HG02798 (cell line): Measurements from ENCODE around the gene PCDHGA1.

ENCODE experiments used
- ATAC-seq: cut with Tn5 transposase; IDR thresholded peaks from one replicate; pipeline ENCODE4 v1.9.1; 2021; ENCODE audit warnings: mild to moderate bottlenecking; ENCODE audit not compliant: unreplicated experiment, poor library complexity

PCDHGA1 gene

GRCh38 chr5:141510160-141510559 lies 179.8 kb downstream of the PCDHGA1 start:
- ATAC-seq = no peak

- ATAC-seq = peak; percentile 53
These were observed 180.7 kb downstream of the PCDHGA1 start for GRCh38 chr5:141510850-141511601.

DNA sequence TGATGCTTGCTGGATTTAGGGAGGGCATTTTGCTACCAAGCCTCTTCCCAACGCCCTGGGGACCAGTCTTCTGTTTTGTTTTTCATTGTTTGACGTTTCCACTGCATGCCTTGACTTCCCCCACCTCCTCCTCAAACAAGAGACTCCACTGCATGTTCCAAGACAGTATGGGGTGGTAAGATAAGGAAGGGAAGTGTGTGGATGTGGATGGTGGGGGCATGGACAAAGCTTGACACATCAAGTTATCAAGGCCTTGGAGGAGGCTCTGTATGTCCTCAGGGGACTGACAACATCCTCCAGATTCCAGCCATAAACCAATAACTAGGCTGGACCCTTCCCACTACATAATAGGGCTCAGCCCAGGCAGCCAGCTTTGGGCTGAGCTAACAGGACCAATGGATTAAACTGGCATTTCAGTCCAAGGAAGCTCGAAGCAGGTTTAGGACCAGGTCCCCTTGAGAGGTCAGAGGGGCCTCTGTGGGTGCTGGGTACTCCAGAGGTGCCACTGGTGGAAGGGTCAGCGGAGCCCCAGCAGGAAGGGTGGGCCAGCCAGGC lies 181.5 kb downstream of the PCDHGA1 start:
- no peak for ATAC-seq

DNA sequence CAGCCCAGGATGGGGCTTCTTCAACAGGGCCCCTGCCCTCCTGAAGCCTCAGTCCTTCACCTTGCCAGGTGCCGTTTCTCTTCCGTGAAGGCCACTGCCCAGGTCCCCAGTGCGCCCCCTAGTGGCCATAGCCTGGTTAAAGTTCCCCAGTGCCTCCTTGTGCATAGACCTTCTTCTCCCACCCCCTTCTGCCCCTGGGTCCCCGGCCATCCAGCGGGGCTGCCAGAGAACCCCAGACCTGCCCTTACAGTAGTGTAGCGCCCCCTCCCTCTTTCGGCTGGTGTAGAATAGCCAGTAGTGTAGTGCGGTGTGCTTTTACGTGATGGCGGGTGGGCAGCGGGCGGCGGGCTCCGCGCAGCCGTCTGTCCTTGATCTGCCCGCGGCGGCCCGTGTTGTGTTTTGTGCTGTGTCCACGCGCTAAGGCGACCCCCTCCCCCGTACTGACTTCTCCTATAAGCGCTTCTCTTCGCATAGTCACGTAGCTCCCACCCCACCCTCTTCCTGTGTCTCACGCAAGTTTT lies 182.1 kb downstream of the PCDHGA1 start:
- peak; percentile 15 for ATAC-seq

- ATAC-seq = no peak
These were observed 182.8 kb downstream of the PCDHGA1 start for GRCh38 chr5:141512911-141513626.

DNA sequence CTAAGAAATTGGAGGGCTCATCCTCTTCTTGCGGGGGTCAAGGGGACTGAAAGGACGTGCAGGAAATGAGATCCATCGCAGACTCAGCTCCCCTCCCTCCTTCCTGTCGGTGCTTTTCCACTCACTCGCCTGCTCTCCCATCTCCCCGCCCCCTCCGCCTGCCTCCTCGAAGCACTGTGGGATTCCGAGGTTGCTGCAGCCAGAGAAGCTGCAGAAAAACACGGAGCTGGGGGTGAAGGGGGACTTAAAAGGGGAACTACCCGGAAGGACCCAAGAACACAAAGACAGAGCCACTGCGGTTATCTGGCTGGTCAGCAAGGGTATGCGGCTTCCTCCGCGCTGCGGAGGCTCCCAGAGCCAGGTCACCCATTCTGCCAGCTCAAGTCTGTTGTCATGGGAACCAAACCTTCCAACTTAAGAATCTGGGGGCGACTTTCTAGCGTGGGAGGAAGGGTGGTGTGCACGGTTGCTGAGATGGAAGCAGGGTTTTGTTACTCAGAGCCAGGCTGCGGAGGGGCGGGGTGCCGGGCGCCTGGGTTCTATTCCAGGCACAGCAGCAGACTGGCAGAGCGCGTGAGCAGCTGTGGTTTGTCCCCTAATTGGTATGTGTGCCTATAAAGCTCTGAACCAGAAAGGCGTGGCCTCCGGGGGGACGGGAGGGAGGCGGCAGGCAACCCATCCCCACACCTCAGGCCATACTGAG lies 183.5 kb downstream of the PCDHGA1 start:
- peak; percentile 39 for ATAC-seq

GRCh38 chr5:141514330-141515133 lies 184.2 kb downstream of the PCDHGA1 start:
- peak; percentile 4 for ATAC-seq

DNA sequence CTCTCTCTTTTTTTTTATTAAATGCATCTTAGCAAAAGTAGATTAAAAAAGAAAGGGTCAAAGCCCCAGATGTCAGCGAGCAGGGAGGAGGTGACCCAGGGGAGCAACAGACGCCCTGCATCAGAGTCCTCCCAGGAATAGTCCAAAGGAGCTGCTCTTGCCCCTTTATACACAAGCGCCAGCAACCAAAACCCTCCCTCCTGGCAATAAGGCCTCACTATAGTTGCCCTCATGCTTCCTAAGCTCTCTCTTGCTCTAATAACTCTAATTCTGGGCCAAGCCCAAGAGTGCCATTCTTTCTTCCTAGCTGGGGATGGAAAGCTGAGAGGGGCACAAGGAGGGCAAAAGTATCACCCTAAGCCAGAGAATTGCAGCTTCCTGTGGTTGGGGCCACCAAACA lies 184.8 kb downstream of the PCDHGA1 start:
- no peak for ATAC-seq

DNA sequence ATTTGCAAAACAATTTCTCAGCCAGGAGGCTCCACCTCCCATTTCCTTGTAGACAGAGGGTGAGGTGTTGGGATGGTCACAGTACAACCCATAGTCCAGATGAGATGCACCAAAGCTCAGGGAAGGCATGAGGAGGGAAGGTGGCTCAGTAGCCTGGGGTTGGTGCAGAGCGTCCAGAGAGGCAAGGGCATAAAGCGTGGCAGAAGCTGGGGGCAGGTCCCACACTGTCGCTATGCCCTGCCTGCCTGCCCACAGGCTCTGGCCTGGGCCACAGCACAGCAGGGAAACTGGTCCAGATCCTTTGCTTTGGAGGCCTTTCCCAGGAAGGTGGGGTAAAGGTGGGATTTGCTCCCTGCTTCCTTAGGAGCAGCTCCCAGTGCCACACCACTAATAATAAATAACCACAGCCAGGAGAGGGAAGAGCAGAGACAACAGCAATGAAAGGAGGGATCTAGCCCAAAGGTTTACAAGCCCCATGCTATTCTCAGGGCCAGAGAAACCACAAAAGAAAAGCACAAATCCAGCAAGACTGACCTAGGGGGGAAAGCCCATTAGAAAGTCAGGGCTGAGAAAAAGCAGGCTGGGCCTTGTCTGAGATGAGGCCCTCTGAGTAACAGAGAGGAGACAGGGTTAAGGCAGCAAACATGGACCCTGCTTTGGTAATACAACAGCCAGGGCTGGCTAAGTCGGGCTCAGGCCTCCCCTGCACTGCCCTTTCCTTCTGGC lies 185.8 kb downstream of the PCDHGA1 start:
- no peak for ATAC-seq

DNA sequence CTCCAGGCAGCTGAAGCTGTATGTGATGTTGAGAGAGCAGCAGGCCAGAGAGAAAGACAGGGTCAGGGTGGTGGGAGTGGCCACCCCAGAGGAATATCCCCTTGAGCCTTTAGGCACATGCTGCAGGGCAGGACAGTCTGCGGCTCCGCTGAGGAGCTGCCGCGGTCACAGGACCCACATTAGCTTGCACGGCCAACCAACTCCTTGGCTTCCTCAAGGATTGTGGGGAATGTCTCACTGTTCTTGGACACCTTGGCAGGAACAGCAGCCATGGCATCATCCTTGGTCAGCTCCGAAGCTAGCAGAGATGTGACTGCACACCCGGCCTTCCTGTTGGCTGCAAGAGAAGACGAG lies 186.3 kb downstream of the PCDHGA1 start:
- no peak for ATAC-seq

DNA sequence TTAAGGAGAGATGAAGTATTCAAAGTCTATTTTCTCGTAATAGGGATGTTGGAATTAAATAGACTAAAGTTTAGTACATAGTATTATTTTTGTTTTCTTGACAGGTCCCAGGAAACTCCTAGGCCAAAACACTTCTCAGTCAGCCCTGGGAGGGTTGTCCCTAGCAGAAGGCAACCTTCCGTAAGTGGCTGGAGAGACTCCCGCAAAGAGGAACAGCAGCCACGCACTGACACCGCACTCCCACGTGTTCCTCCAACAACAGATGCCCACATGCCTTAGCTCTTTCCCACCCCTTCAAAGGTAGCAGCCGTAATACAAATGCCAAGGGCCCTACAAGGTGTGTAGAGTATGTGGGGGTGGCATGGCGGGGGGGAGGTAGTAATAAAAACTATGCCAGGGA lies 187.0 kb downstream of the PCDHGA1 start:
- no peak for ATAC-seq

- ATAC-seq = no peak
These were observed 187.7 kb downstream of the PCDHGA1 start for GRCh38 chr5:141517880-141518617.

DNA sequence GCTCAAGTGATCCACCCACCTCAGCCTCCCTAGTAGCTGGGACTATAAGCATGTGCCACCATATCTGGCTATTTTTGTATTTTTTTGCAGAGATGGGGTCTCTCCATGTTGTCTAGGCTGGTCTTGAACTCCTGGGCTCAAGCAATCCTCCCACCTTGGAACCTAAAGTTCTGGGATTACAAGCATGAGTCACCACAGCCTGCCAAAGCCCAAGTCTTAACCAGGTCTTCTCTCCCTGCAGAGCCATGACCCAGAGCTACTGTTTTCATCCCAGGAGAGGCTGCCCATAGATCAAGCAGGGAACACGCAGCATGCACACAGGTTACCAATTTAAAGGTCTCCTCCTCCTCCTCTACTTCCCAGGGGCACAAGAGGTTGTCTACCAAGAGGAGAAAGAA lies 188.3 kb downstream of the PCDHGA1 start:
- no peak for ATAC-seq

DNA sequence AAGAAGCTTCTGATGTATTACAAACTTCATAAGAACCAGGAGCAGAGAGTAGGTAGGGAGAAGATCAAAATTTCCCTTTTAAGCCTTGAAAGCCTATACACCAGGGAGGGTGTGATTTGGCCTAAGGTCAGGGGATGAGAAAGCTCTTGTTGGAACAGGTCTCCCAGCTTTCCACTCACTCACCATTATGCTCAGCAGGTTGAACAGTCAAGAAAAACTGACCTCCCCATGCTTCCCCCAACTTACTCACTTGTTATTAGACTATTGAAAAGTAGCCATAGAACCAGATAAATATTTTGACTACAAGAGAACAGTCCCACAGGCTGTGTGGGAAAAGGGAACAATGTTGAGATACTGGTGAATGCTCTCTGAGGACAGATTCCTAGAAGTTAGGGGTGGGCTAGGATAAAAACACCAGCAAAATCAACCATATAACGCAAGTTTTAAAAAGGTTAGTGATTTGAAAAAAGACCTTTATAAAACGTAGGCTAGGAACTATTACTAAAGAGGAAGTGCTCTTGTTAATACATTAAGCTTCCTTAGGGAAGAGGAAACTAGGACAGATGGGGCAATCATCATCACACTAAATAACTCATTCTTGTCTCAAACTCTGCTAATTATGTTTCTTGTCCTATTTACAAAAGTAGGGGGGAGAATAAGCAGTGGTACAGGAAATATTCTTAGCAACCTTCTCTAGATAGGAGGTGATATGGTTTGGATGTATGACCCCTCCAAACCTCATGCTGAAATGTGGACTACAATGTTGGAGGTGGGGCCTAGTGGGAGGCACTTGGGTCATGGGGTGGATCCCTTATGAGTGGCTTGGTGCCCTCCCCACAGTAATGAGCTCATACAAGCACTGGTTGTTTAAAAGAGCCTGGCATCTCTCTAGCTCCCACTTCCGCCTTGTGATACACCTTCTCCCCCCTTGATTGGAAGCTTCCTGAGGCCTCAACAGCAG lies 189.6 kb downstream of the PCDHGA1 start:
- ATAC-seq = no peak

GRCh38 chr5:141521244-141521781 lies 191.0 kb downstream of the PCDHGA1 start:
- ATAC-seq = no peak

- no peak for ATAC-seq
These were observed 192.0 kb downstream of the PCDHGA1 start for GRCh38 chr5:141522301-141522700.

DNA sequence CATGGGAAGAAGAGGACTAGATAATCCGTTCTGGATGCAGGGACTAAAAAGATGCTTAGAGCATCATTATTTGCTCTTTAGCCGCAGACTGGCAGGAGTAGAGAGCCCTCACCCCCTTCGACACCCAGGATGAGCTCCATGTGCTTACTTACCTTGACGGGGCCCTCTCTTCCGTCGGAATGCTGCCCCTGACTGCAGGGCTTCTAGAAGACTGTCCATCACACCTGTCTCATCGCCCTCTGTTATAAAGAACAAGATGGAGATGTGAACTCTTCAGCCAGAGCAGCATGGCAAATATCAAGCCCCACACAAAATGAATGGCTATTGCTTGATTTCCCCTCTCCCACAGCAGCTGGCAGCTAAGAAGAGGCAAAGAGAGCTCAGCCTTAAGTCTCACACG lies 193.7 kb downstream of the PCDHGA1 start:
- no peak for ATAC-seq
